Progenitor cell of endocrine pancreas (in vitro differentiated cells): Measurements from ENCODE around the gene COPG1. TPM values are rescaled to one million over a fixed set of nuclear protein-coding genes. Genes with fewer than 3 reads are reported as not detected.
A peak's percentile ranks its signal among the peaks of the same experiment; 100 is the strongest.

Experiments used
- DNase-seq: peaks from one replicate; pipeline ENCODE4 v3.0.0; 2021; ENCODE audit warnings: low spot score; ENCODE audit not compliant: unreplicated experiment
- H3K27ac Mint-ChIP-seq: 2 replicates; pipeline ENCODE4 v1.8.0; 2021; ENCODE audit warnings: mild to moderate bottlenecking, moderate library complexity, mixed read lengths
- H3K27me3 Mint-ChIP-seq: 2 replicates; pipeline ENCODE4 v1.8.0; 2021; ENCODE audit warnings: mixed read lengths
- H3K36me3 Mint-ChIP-seq: 2 replicates; pipeline ENCODE4 v1.8.0; 2022; ENCODE audit warnings: mixed read lengths; ENCODE audit not compliant: insufficient read depth
- H3K4me1 Mint-ChIP-seq: 2 replicates; pipeline ENCODE4 v1.8.0; 2021; ENCODE audit warnings: low read depth, mixed read lengths
- H3K4me3 Mint-ChIP-seq: 2 replicates; pipeline ENCODE4 v1.8.0; 2021; ENCODE audit warnings: low read depth, mild to moderate bottlenecking, moderate library complexity, mixed read lengths
- H3K9me3 Mint-ChIP-seq: 2 replicates; pipeline ENCODE4 v1.8.0; 2021; ENCODE audit warnings: low read depth, mixed read lengths
- CTCF ChIP-seq: fragments of 200-600 bp; sonication (generic); IDR thresholded peaks from one replicate; pipeline ENCODE4 v1.5.0; 2021; ENCODE audit warnings: antibody characterized with exemption, mild to moderate bottlenecking; ENCODE audit not compliant: unreplicated experiment
- total RNA-seq: library from RNA; stranded (reverse); gene quantifications from 2 replicates; pipeline ENCODE4 v1.2.1, GENCODE V29; 2021

The COPG1 gene
- total RNA-seq, 1 donor from 2014 or later = 141 TPM

- no peak for DNase-seq
- H3K36me3 Mint-ChIP-seq = peaks cover 19% of the 10 kb centered on the region
- TF ChIP-seq CTCF = no peak
- peaks cover 16% of the 10 kb centered on the region for H3K4me1 Mint-ChIP-seq
- H3K27me3 Mint-ChIP-seq = no peaks in the 10 kb centered on the region
- no peaks in the 10 kb centered on the region for H3K9me3 Mint-ChIP-seq
- no peak overlapping the region for H3K4me3 Mint-ChIP-seq
- H3K27ac Mint-ChIP-seq = no peak overlapping the region
Measured at GRCh38 chr3:129276385-129276784, 27.0 kb downstream of the COPG1 start.

GRCh38 chr3:129277829-129278271 is 28.4 kb downstream of the COPG1 start:
- Mint-ChIP-seq H3K4me3 (peak overlapping the region; percentile 85), H3K36me3 (peaks cover 15% of the 10 kb centered on the region), H3K9me3 (no peaks in the 10 kb centered on the region), H3K27ac (peak overlapping the region; percentile 98), H3K27me3 (no peaks in the 10 kb centered on the region), H3K4me1 (peaks cover 16% of the 10 kb centered on the region)
- no peak for TF ChIP-seq CTCF
- no peak for DNase-seq

- H3K27me3 Mint-ChIP-seq = no peaks in the 10 kb centered on the region
- peak within 1 kb of the TSS; percentile 85 for H3K4me3 Mint-ChIP-seq
- H3K9me3 Mint-ChIP-seq = no peaks in the 10 kb centered on the region
- peak within 1 kb of the TSS; percentile 98 for H3K27ac Mint-ChIP-seq
- TF ChIP-seq CTCF = no peak
- DNase-seq = peak; percentile 89
- peaks cover 12% of the 10 kb centered on the region for H3K36me3 Mint-ChIP-seq
- H3K4me1 Mint-ChIP-seq = peaks cover 16% of the 10 kb centered on the region
Measured at GRCh38 chr3:129278439-129278965, 29.1 kb downstream of the COPG1 start, which contains the start of gene HMCES. Gene HMCES, plus strand, starts transcription at chr3:129278870. Its CDS starts 863 bp downstream, at chr3:129279733.

DNA sequence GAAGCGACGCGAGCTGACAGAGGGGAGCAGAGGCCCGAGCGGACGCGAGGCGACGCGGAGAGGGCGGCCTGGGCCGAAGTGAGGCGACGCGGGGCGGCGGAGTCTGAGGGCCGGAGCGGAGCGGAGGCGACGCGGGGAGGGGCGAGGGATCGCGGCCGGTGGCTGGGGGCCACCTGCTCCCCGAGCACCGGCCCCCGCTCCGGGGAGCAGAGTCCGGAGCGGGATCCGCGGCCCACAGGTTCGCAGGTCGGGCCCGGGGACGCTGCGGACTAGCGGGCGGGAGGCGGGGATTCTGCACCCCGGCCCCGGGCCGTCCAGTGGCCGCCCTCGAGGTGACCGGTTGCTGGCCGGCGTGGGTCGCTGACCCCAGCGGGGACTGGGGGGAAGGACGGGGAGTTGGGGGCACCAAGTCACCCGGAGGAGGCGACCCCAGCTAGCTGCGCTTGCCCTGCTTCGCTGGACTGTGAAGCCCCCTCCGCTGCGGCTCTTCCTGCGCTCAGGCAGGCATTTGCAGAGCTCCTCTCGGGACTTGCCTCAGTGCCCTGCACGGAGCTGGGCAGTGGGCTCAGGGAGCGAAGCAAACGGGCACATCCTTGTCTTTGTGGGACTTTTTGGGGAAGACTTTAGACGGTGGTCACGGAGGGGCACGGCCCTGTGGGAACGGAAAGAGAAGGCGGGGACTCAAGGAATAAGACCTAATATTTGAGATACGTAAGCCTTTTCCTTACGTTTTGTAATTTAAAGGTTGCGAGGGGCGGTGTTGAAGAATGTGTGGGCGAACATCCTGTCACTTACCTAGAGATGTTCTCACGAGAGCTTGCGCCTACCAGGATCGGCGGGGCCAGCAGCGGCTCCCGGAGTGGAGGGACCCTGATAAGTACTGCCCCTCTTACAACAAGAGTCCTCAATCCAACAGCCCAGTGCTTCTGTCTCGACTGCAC is 29.8 kb downstream of the COPG1 start:
- Mint-ChIP-seq H3K9me3 (no peaks in the 10 kb centered on the region), H3K4me3 (peak overlapping the region; percentile 85), H3K27ac (peak overlapping the region; percentile 98), H3K36me3 (peaks cover 7% of the 10 kb centered on the region), H3K4me1 (peaks cover 16% of the 10 kb centered on the region), H3K27me3 (no peaks in the 10 kb centered on the region)
- TF ChIP-seq CTCF = no peak
- DNase-seq = peak; percentile 43

- Mint-ChIP-seq H3K27ac (no peak overlapping the region), H3K27me3 (no peaks in the 10 kb centered on the region), H3K36me3 (peaks cover 7% of the 10 kb centered on the region), H3K4me1 (peaks cover 16% of the 10 kb centered on the region), H3K9me3 (no peaks in the 10 kb centered on the region), H3K4me3 (peak overlapping the region; percentile 85)
- TF ChIP-seq CTCF = no peak
- DNase-seq = no peak
Measured at GRCh38 chr3:129280183-129280582, 30.8 kb downstream of the COPG1 start.
